Chondrocyte (in vitro differentiated cells): ENCODE measurements around the gene ASS1. TPM values are rescaled to one million over a fixed set of nuclear protein-coding genes. Genes with fewer than 3 reads are reported as not detected.
A peak's percentile ranks its signal among the peaks of the same experiment; 100 is the strongest.

Source experiments
- DNase-seq: peaks from one replicate; pipeline ENCODE4 v3.0.0; 2021; ENCODE audit warnings: mixed read lengths, low spot score
- H3K27ac Mint-ChIP-seq: one replicate; pipeline ENCODE4 v1.8.0; 2021; ENCODE audit warnings: mild to moderate bottlenecking, moderate library complexity, mixed read lengths; ENCODE audit not compliant: unreplicated experiment
- H3K27me3 Mint-ChIP-seq: 2 replicates; pipeline ENCODE4 v1.8.0; 2021; ENCODE audit warnings: low read depth, mixed read lengths
- H3K36me3 Mint-ChIP-seq: 2 replicates; pipeline ENCODE4 v1.8.0; 2021; ENCODE audit warnings: low read depth, mixed read lengths
- H3K4me1 Mint-ChIP-seq: 2 replicates; pipeline ENCODE4 v1.8.0; 2021; ENCODE audit warnings: low read depth, mild to moderate bottlenecking, mixed read lengths
- H3K4me3 Mint-ChIP-seq: one replicate; pipeline ENCODE4 v1.8.0; 2021; ENCODE audit warnings: mild to moderate bottlenecking, moderate library complexity, mixed read lengths; ENCODE audit not compliant: unreplicated experiment
- H3K9me3 Mint-ChIP-seq: 2 replicates; pipeline ENCODE4 v1.8.0; 2021; ENCODE audit warnings: low read depth, mixed read lengths
- total RNA-seq: library from RNA; stranded (reverse); gene quantifications from 3 replicates; pipeline ENCODE4 v1.2.1, GENCODE V29; 2021
- TF ChIP-seq, protein P1 (sequence below): fragments of 200-600 bp; sonication (generic); IDR thresholded peaks from 2 replicates; pipeline ENCODE4 v1.5.0; 2021; ENCODE audit warnings: antibody characterized with exemption, mild to moderate bottlenecking, moderate library complexity

Gene ASS1
- total RNA-seq, 1 donor from 2014 or later: 193 TPM

DNA sequence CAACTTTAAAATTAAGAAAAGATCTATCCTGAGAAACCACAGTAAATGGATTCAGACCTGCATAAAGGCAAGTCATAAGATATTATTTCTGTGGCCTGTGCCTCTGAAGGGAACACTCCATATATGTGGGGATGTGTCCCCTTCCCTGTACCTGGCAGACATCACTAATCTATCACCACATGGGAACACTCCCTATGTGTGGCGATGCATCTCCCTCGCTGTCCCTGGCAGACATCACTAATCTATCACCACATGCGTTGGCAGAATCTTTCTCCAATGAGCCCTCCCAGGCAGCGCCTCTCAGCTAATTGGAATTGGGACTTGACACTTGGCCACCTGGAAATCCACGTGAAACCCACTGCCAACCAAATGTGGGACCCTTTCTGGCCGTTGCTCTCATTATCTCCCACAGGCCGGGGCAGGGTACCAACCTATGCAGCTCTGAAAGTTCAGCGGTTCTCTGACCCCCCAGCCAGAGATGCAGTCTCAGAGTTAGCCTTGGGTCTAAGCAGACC lies 25.2 kb upstream of the ASS1 start:
- Mint-ChIP-seq H3K27me3 (peaks cover 21% of the 10 kb centered on the region), H3K4me3 (no peak overlapping the region), H3K27ac (no peak overlapping the region), H3K36me3 (no peaks in the 10 kb centered on the region), H3K9me3 (no peaks in the 10 kb centered on the region), H3K4me1 (peaks cover 10% of the 10 kb centered on the region)
- TF ChIP-seq, protein P1, sequence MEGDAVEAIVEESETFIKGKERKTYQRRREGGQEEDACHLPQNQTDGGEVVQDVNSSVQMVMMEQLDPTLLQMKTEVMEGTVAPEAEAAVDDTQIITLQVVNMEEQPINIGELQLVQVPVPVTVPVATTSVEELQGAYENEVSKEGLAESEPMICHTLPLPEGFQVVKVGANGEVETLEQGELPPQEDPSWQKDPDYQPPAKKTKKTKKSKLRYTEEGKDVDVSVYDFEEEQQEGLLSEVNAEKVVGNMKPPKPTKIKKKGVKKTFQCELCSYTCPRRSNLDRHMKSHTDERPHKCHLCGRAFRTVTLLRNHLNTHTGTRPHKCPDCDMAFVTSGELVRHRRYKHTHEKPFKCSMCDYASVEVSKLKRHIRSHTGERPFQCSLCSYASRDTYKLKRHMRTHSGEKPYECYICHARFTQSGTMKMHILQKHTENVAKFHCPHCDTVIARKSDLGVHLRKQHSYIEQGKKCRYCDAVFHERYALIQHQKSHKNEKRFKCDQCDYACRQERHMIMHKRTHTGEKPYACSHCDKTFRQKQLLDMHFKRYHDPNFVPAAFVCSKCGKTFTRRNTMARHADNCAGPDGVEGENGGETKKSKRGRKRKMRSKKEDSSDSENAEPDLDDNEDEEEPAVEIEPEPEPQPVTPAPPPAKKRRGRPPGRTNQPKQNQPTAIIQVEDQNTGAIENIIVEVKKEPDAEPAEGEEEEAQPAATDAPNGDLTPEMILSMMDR: no peak
- DNase-seq: peak; percentile 49

DNA sequence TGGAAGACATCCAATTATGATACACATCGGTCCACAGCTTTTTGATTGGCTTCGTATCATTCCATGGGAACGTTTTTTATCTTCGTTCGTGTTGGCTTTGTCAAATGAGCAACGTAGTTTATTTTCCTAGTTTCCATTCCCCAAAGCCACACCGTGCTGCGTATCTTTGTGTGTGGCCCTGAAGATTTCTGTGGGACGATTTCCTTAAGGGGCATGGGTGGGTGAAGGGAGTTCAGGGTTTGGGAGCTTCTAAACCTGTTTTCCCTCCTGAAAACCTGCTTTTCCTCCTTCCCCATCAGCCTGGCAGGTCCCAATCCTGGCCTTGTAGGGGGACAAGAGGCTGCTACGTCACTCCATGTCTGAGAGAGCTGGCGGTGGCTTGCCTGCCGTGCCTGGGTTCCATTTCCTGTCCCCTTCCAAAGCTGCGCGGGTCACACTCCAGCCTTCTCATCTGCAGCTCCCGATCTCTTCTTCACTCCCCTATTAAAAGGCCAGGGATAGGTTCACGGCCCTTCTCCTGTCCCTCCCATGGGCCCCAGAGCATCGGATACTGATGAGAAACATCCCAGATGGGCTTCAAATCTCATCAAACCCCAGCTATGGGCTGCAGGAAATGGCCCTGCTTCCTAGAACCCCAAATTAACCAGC lies 23.5 kb upstream of the ASS1 start:
- no peak overlapping the region for H3K4me3 Mint-ChIP-seq
- H3K27me3 Mint-ChIP-seq: peaks cover 17% of the 10 kb centered on the region

DNA sequence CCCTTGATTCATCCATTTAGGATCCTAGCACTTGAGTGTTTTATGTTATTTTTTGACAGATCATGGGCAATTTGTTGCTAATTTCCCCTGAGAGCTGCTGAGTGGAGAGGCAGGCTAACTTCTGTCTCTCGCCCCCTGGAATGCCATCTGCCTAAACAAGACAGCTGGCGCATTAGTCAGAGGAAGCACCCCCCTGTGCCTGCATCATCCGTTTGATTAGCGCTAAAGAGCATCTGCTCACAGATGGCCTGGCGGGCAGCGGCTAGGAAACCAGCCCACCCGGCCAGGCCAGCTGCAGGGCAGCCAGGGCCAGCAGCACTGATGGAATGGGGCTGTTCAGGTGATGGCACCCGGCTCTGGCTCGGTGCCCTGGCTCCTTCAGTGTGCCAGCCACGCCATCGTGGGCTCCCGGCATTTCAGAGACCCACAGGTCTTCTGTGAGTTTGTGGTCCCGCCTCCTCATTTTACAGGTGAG lies 22.9 kb upstream of the ASS1 start:
- Mint-ChIP-seq H3K9me3 (no peaks in the 10 kb centered on the region), H3K4me3 (no peak overlapping the region)
- DNase-seq: peak; percentile 51

More for the DNA sequence above, 23.5 kb upstream of the ASS1 start:
- peak; percentile 37 for DNase-seq
- H3K36me3 Mint-ChIP-seq: no peaks in the 10 kb centered on the region
- peaks cover 10% of the 10 kb centered on the region for H3K4me1 Mint-ChIP-seq
- TF ChIP-seq, protein P1: no peak
- no peak overlapping the region for H3K27ac Mint-ChIP-seq
- no peaks in the 10 kb centered on the region for H3K9me3 Mint-ChIP-seq

DNA sequence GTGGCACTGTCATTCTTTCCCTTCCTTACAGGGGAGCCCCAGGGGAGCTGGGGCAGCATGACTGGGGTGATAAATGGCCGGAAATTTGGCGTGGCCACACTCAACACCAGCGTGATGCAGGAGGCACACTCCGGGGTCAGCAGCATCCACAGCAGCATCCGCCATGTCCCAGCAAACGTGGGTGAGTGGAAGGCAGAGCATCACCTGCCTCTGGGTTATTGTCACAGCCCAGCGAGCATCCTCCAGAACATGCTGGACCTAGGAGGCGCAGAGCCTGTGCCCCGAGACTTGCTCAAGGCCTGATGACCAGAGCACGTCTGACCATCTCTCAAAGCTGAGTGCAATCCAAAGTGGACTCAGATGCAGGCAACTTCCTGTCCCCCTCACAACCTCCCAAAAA lies 22.2 kb upstream of the ASS1 start:
- TF ChIP-seq, protein P1: no peak
- Mint-ChIP-seq H3K27ac (no peak overlapping the region), H3K4me1 (peaks cover 17% of the 10 kb centered on the region), H3K4me3 (no peak overlapping the region), H3K36me3 (no peaks in the 10 kb centered on the region), H3K27me3 (peaks cover 15% of the 10 kb centered on the region), H3K9me3 (no peaks in the 10 kb centered on the region)
- peak; percentile 68 for DNase-seq

More for the DNA sequence above, 22.9 kb upstream of the ASS1 start:
- Mint-ChIP-seq H3K4me1 (peaks cover 13% of the 10 kb centered on the region), H3K27me3 (peaks cover 16% of the 10 kb centered on the region), H3K36me3 (no peaks in the 10 kb centered on the region), H3K27ac (no peak overlapping the region)
- TF ChIP-seq, protein P1: no peak

DNA sequence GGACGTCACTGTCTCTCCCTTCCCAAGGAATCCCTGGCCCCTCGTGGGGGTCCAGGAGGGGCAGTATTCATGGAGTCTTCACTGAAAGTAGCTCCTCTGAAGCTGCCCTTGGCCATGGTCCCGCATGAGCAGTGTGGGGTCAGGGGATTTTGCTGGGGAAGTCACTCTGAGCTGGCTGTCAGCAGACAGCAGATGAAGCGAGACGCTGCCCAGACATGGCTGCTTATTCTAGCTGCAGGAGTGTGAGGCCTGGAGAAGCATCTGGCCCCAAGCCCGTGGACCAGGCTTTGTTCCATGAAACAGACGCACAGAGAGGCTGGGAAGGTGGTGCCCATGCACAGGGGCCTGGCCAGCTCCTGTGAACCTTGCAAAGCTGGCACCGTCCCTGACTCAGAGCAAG lies 21.5 kb upstream of the ASS1 start:
- Mint-ChIP-seq H3K4me3 (no peak overlapping the region), H3K36me3 (no peaks in the 10 kb centered on the region), H3K9me3 (no peaks in the 10 kb centered on the region), H3K4me1 (peaks cover 17% of the 10 kb centered on the region), H3K27ac (no peak overlapping the region), H3K27me3 (peaks cover 14% of the 10 kb centered on the region)
- TF ChIP-seq, protein P1: no peak
- peak; percentile 54 for DNase-seq
